Measurements from ENCODE around the gene C5orf58.

C5orf58 gene

GRCh38 chr5:170285181-170285580 is 52.4 kb downstream of the C5orf58 start:
- Histone ChIP-seq H3K4me1 (ENCODE audit: control insufficient read depth, insufficient read depth, low read length) (peaks cover 15% of the 10 kb centered on the region), H3K9ac (ENCODE audit: low read length) (no peak overlapping the region), H3K4me3 (ENCODE audit: low read depth, low read length) (no peak overlapping the region), H3K36me3 (ENCODE audit: control insufficient read depth, insufficient read depth, low read length) (no peaks in the 10 kb centered on the region), H3K9me3 (ENCODE audit: control insufficient read depth, insufficient read depth, low read depth, low read length) (peaks cover 37% of the 10 kb centered on the region), H3K27ac (ENCODE audit: low read depth, low read length) (no peak overlapping the region), H3K27me3 (ENCODE audit: control insufficient read depth, insufficient read depth, low read length) (no peaks in the 10 kb centered on the region)

GRCh38 chr5:170286386-170286925 is 53.7 kb downstream of the C5orf58 start:
- no peak overlapping the region for H3K9ac ChIP-seq (ENCODE audit: low read length)
- peaks cover 41% of the 10 kb centered on the region for H3K9me3 ChIP-seq (ENCODE audit: control insufficient read depth, insufficient read depth, low read depth, low read length)
- no peak overlapping the region for H3K27ac ChIP-seq (ENCODE audit: low read depth, low read length)
- H3K4me3 ChIP-seq (ENCODE audit: low read depth, low read length), result no peak overlapping the region
- H3K4me1 ChIP-seq (ENCODE audit: control insufficient read depth, insufficient read depth, low read length), result peaks cover 11% of the 10 kb centered on the region; the same call in 1 of the 2 replicates
- H3K27me3 ChIP-seq (ENCODE audit: control insufficient read depth, insufficient read depth, low read length), result no peaks in the 10 kb centered on the region
- no peaks in the 10 kb centered on the region for H3K36me3 ChIP-seq (ENCODE audit: control insufficient read depth, insufficient read depth, low read length)

- no peak overlapping the region for H3K9ac ChIP-seq (ENCODE audit: low read length)
Measured at GRCh38 chr5:170287532-170287931, 54.7 kb downstream of the C5orf58 start.

GRCh38 chr5:170288151-170288550 is 55.4 kb downstream of the C5orf58 start:
- H3K4me3 ChIP-seq (ENCODE audit: low read depth, low read length), result no peak overlapping the region
- no peaks in the 10 kb centered on the region for H3K36me3 ChIP-seq (ENCODE audit: control insufficient read depth, insufficient read depth, low read length)
- H3K27ac ChIP-seq (ENCODE audit: low read depth, low read length), result no peak overlapping the region
- peaks cover 11% of the 10 kb centered on the region; the same call in 1 of the 2 replicates for H3K4me1 ChIP-seq (ENCODE audit: control insufficient read depth, insufficient read depth, low read length)
- peaks cover 41% of the 10 kb centered on the region for H3K9me3 ChIP-seq (ENCODE audit: control insufficient read depth, insufficient read depth, low read depth, low read length)
- H3K27me3 ChIP-seq (ENCODE audit: control insufficient read depth, insufficient read depth, low read length), result no peaks in the 10 kb centered on the region
- H3K9ac ChIP-seq (ENCODE audit: low read length), result no peak overlapping the region

More at GRCh38 chr5:170287532-170287931, 54.7 kb downstream of the C5orf58 start:
- Histone ChIP-seq H3K9me3 (ENCODE audit: control insufficient read depth, insufficient read depth, low read depth, low read length) (peaks cover 41% of the 10 kb centered on the region), H3K27ac (ENCODE audit: low read depth, low read length) (no peak overlapping the region), H3K27me3 (ENCODE audit: control insufficient read depth, insufficient read depth, low read length) (no peaks in the 10 kb centered on the region), H3K36me3 (ENCODE audit: control insufficient read depth, insufficient read depth, low read length) (no peaks in the 10 kb centered on the region), H3K4me3 (ENCODE audit: low read depth, low read length) (no peak overlapping the region), H3K4me1 (ENCODE audit: control insufficient read depth, insufficient read depth, low read length) (peaks cover 11% of the 10 kb centered on the region; the same call in 1 of the 2 replicates)

GRCh38 chr5:170288551-170288950 is 55.8 kb downstream of the C5orf58 start:
- Histone ChIP-seq H3K36me3 (ENCODE audit: control insufficient read depth, insufficient read depth, low read length) (no peaks in the 10 kb centered on the region), H3K9ac (ENCODE audit: low read length) (no peak overlapping the region), H3K4me3 (ENCODE audit: low read depth, low read length) (no peak overlapping the region), H3K9me3 (ENCODE audit: control insufficient read depth, insufficient read depth, low read depth, low read length) (peaks cover 37% of the 10 kb centered on the region), H3K27ac (ENCODE audit: low read depth, low read length) (no peak overlapping the region), H3K4me1 (ENCODE audit: control insufficient read depth, insufficient read depth, low read length) (peaks cover 11% of the 10 kb centered on the region; the same call in 1 of the 2 replicates), H3K27me3 (ENCODE audit: control insufficient read depth, insufficient read depth, low read length) (no peaks in the 10 kb centered on the region)

GRCh38 chr5:170289121-170289520 is 56.3 kb downstream of the C5orf58 start:
- Histone ChIP-seq H3K27ac (ENCODE audit: low read depth, low read length) (no peak overlapping the region), H3K9ac (ENCODE audit: low read length) (no peak overlapping the region), H3K36me3 (ENCODE audit: control insufficient read depth, insufficient read depth, low read length) (no peaks in the 10 kb centered on the region), H3K9me3 (ENCODE audit: control insufficient read depth, insufficient read depth, low read depth, low read length) (peaks cover 32% of the 10 kb centered on the region), H3K27me3 (ENCODE audit: control insufficient read depth, insufficient read depth, low read length) (no peaks in the 10 kb centered on the region), H3K4me1 (ENCODE audit: control insufficient read depth, insufficient read depth, low read length) (peaks cover 11% of the 10 kb centered on the region; the same call in 1 of the 2 replicates), H3K4me3 (ENCODE audit: low read depth, low read length) (no peak overlapping the region)

- Histone ChIP-seq H3K4me1 (ENCODE audit: control insufficient read depth, insufficient read depth, low read length) (peaks cover 11% of the 10 kb centered on the region; the same call in 1 of the 2 replicates), H3K27me3 (ENCODE audit: control insufficient read depth, insufficient read depth, low read length) (no peaks in the 10 kb centered on the region), H3K9ac (ENCODE audit: low read length) (no peak overlapping the region), H3K27ac (ENCODE audit: low read depth, low read length) (no peak overlapping the region), H3K9me3 (ENCODE audit: control insufficient read depth, insufficient read depth, low read depth, low read length) (peaks cover 27% of the 10 kb centered on the region), H3K36me3 (ENCODE audit: control insufficient read depth, insufficient read depth, low read length) (no peaks in the 10 kb centered on the region), H3K4me3 (ENCODE audit: low read depth, low read length) (no peak overlapping the region)
Measured at GRCh38 chr5:170289764-170290163, 57.0 kb downstream of the C5orf58 start.

GRCh38 chr5:170290498-170290897 is 57.7 kb downstream of the C5orf58 start:
- Histone ChIP-seq H3K27ac (ENCODE audit: low read depth, low read length) (no peak overlapping the region), H3K36me3 (ENCODE audit: control insufficient read depth, insufficient read depth, low read length) (no peaks in the 10 kb centered on the region), H3K27me3 (ENCODE audit: control insufficient read depth, insufficient read depth, low read length) (no peaks in the 10 kb centered on the region), H3K9ac (ENCODE audit: low read length) (no peak overlapping the region), H3K4me1 (ENCODE audit: control insufficient read depth, insufficient read depth, low read length) (peaks cover 11% of the 10 kb centered on the region; the same call in 1 of the 2 replicates), H3K9me3 (ENCODE audit: control insufficient read depth, insufficient read depth, low read depth, low read length) (peaks cover 26% of the 10 kb centered on the region), H3K4me3 (ENCODE audit: low read depth, low read length) (no peak overlapping the region)

- Histone ChIP-seq H3K9me3 (ENCODE audit: control insufficient read depth, insufficient read depth, low read depth, low read length) (peaks cover 22% of the 10 kb centered on the region), H3K4me3 (ENCODE audit: low read depth, low read length) (no peak overlapping the region), H3K36me3 (ENCODE audit: control insufficient read depth, insufficient read depth, low read length) (no peaks in the 10 kb centered on the region), H3K27ac (ENCODE audit: low read depth, low read length) (no peak overlapping the region), H3K27me3 (ENCODE audit: control insufficient read depth, insufficient read depth, low read length) (no peaks in the 10 kb centered on the region), H3K9ac (ENCODE audit: low read length) (no peak overlapping the region), H3K4me1 (ENCODE audit: control insufficient read depth, insufficient read depth, low read length) (no peaks in the 10 kb centered on the region; the same call in 1 of the 2 replicates)
Measured at GRCh38 chr5:170292179-170293104, 59.7 kb downstream of the C5orf58 start.

- peaks cover 19% of the 10 kb centered on the region for H3K9me3 ChIP-seq (ENCODE audit: control insufficient read depth, insufficient read depth, low read depth, low read length)
- H3K9ac ChIP-seq (ENCODE audit: low read length), result no peak overlapping the region
- no peaks in the 10 kb centered on the region for H3K36me3 ChIP-seq (ENCODE audit: control insufficient read depth, insufficient read depth, low read length)
- no peak overlapping the region for H3K4me3 ChIP-seq (ENCODE audit: low read depth, low read length)
- H3K4me1 ChIP-seq (ENCODE audit: control insufficient read depth, insufficient read depth, low read length), result peaks cover 3% of the 10 kb centered on the region; the same call in 1 of the 2 replicates
- no peaks in the 10 kb centered on the region for H3K27me3 ChIP-seq (ENCODE audit: control insufficient read depth, insufficient read depth, low read length)
- no peak overlapping the region for H3K27ac ChIP-seq (ENCODE audit: low read depth, low read length)
Measured at GRCh38 chr5:170293273-170293672, 60.5 kb downstream of the C5orf58 start.

GRCh38 chr5:170294057-170294456 is 61.3 kb downstream of the C5orf58 start:
- no peak overlapping the region for H3K4me3 ChIP-seq (ENCODE audit: low read depth, low read length)
- no peaks in the 10 kb centered on the region for H3K36me3 ChIP-seq (ENCODE audit: control insufficient read depth, insufficient read depth, low read length)
- H3K9me3 ChIP-seq (ENCODE audit: control insufficient read depth, insufficient read depth, low read depth, low read length), result peaks cover 14% of the 10 kb centered on the region
- H3K27ac ChIP-seq (ENCODE audit: low read depth, low read length), result no peak overlapping the region
- H3K9ac ChIP-seq (ENCODE audit: low read length), result no peak overlapping the region
- H3K27me3 ChIP-seq (ENCODE audit: control insufficient read depth, insufficient read depth, low read length), result no peaks in the 10 kb centered on the region
- H3K4me1 ChIP-seq (ENCODE audit: control insufficient read depth, insufficient read depth, low read length), result peaks cover 3% of the 10 kb centered on the region; the same call in 1 of the 2 replicates

All from HUES6 (cell line).